Thoracic aorta (tissue), 2 donors: ENCODE results near the gene LAMP5. TPM values are rescaled to one million over a fixed set of nuclear protein-coding genes. Genes with fewer than 3 reads are reported as not detected.

ENCODE experiments used
- ATAC-seq: fragments of 150-250 bp; one replicate; pipeline ENCODE4 v1.8.0; 2017; ENCODE audit warnings: low read depth; ENCODE audit not compliant: insufficient number of reproducible peaks, low FRiP score
- DNase-seq: peaks from one replicate; pipeline ENCODE4 v3.0.0-alpha.2; 2020; ENCODE audit warnings: low spot score
- H3K27ac ChIP-seq, 2 donors: fragments of 200-600 bp; sonication (generic); 1 replicate in 1 of 2; 2 replicates in 1 of 2; pipeline ENCODE4 v1.5.1; 2016; ENCODE audit warnings: mild to moderate bottlenecking in 2 of 2, moderate library complexity in 2 of 2
- H3K27me3 ChIP-seq: fragments of 200-600 bp; sonication (generic); replicated peaks from 2 replicates; pipeline ENCODE4 v1.6.0; 2016; ENCODE audit warnings: mild to moderate bottlenecking; ENCODE audit not compliant: insufficient read depth
- H3K36me3 ChIP-seq: fragments of 200-600 bp; sonication (generic); one replicate; pipeline ENCODE4 v1.5.1; 2016
- H3K4me1 ChIP-seq, 2 donors: fragments of 200-600 bp; sonication (generic); 1 replicate in 1 of 2; 2 replicates in 1 of 2; pipeline versions ENCODE4 v1.5.1 to v1.6.0; 2016; ENCODE audit warnings: low read depth in 2 of 2, mild to moderate bottlenecking in 1 of 2; ENCODE audit not compliant: control insufficient read depth in 1 of 2
- H3K4me3 ChIP-seq: fragments of 200-600 bp; sonication (generic); 2 replicates; pipeline ENCODE4 v1.5.1; 2016; ENCODE audit warnings: mild to moderate bottlenecking
- H3K9me3 ChIP-seq: fragments of 200-600 bp; sonication (generic); 2 replicates; pipeline ENCODE4 v1.5.1; 2016
- CTCF ChIP-seq: fragments of 200-600 bp; sonication (generic); IDR thresholded peaks from one replicate; pipeline ENCODE4 v1.5.1; 2019; ENCODE audit warnings: antibody characterized with exemption
- total RNA-seq, 2 donors: library from RNA; depleted of rRNA; stranded (reverse); fragments of >200 nt; gene quantifications; one replicate each; pipeline versions ENCODE4 v1.1.0 to v1.2.3, GENCODE V29; 2016

Gene LAMP5
- total RNA-seq, 2 donors from 2014 or later, result not detected

- no peaks in the 10 kb centered on the region for H3K36me3 ChIP-seq
- H3K4me3 ChIP-seq, result no peak overlapping the region
- no peaks in the 10 kb centered on the region for H3K9me3 ChIP-seq
- H3K27ac ChIP-seq, result no peak overlapping the region
- TF ChIP-seq CTCF, result no peak
- H3K27me3 ChIP-seq, result no peaks in the 10 kb centered on the region
- ATAC-seq (no peak), DNase-seq (no peak)
- no peaks in the 10 kb centered on the region for H3K4me1 ChIP-seq
These were observed 17.2 kb downstream of the LAMP5 start for GRCh38 chr20:9531581-9531980.

GRCh38 chr20:9532069-9532838 is 17.9 kb downstream of the LAMP5 start:
- no peak for ATAC-seq
- Histone ChIP-seq H3K9me3 (no peaks in the 10 kb centered on the region), H3K27ac (no peak overlapping the region), H3K36me3 (no peaks in the 10 kb centered on the region), H3K4me3 (no peak overlapping the region), H3K4me1 (no peaks in the 10 kb centered on the region), H3K27me3 (no peaks in the 10 kb centered on the region)
- TF ChIP-seq CTCF, result no peak
- DNase-seq, result no peak

GRCh38 chr20:9534025-9534424 is 19.6 kb downstream of the LAMP5 start:
- DNase-seq (no peak), ATAC-seq (no peak)
- H3K27me3 ChIP-seq, result no peaks in the 10 kb centered on the region
- no peaks in the 10 kb centered on the region for H3K9me3 ChIP-seq
- no peak for TF ChIP-seq CTCF
- no peak overlapping the region for H3K27ac ChIP-seq
- no peak overlapping the region for H3K4me3 ChIP-seq
- H3K4me1 ChIP-seq, result no peaks in the 10 kb centered on the region
- H3K36me3 ChIP-seq, result no peaks in the 10 kb centered on the region

GRCh38 chr20:9535449-9535848 is 21.1 kb downstream of the LAMP5 start:
- H3K4me1 ChIP-seq, result no peaks in the 10 kb centered on the region
- ATAC-seq, result no peak
- no peak overlapping the region for H3K27ac ChIP-seq
- H3K4me3 ChIP-seq, result no peak overlapping the region
- no peak for TF ChIP-seq CTCF
- H3K27me3 ChIP-seq, result no peaks in the 10 kb centered on the region
- H3K9me3 ChIP-seq, result no peaks in the 10 kb centered on the region
- DNase-seq, result no peak
- H3K36me3 ChIP-seq, result no peaks in the 10 kb centered on the region

GRCh38 chr20:9543214-9543613 is 28.8 kb downstream of the LAMP5 start:
- no peaks in the 10 kb centered on the region for H3K9me3 ChIP-seq
- H3K27me3 ChIP-seq, result no peaks in the 10 kb centered on the region
- no peaks in the 10 kb centered on the region for H3K4me1 ChIP-seq
- H3K27ac ChIP-seq, result no peak overlapping the region
- no peak for TF ChIP-seq CTCF
- H3K4me3 ChIP-seq, result no peak overlapping the region
- ATAC-seq, result no peak
- DNase-seq, result no peak
- H3K36me3 ChIP-seq, result no peaks in the 10 kb centered on the region
